Neural progenitor cell (in vitro differentiated cells): Measurements from ENCODE around the gene NAGA.

Source experiments
- EZH2 ChIP-seq: fragments of 200-600 bp; sonication (generic); IDR thresholded peaks from 2 replicates; pipeline ENCODE4 v1.6.1; 2017; ENCODE audit warnings: antibody characterized with exemption, mild to moderate bottlenecking, moderate library complexity
- EZH2phosphoT487 ChIP-seq: fragments of 200-600 bp; sonication (generic); IDR thresholded peaks from 2 replicates; pipeline ENCODE4 v1.6.1; 2017; ENCODE audit warnings: antibody characterized with exemption
- TF ChIP-seq, protein P1 (sequence below): fragments of 200-600 bp; sonication (generic); IDR thresholded peaks from 2 replicates; pipeline ENCODE4 v1.5.1; 2017; ENCODE audit warnings: antibody characterized with exemption, mild to moderate bottlenecking

DNA sequence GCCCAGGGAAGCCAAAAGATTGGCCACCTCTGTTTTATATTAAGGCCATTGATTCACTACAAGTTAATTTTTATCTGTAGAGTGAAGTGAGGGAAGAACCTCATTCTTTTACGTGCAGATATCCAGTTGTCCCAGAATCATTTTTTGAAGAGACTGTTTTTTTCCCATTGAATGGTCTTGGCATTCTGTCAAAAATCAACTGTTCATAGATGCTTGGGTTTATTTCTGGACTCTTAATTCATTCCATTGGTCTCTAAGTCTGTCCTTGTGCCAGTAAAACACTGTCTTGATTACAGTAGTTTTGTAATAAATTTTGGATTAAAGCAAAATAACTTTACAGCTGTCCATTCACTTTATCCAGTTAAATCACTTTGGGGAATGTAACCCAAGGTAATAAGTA lies 45.2 kb downstream of the NAGA start:
- TF ChIP-seq, protein P1, sequence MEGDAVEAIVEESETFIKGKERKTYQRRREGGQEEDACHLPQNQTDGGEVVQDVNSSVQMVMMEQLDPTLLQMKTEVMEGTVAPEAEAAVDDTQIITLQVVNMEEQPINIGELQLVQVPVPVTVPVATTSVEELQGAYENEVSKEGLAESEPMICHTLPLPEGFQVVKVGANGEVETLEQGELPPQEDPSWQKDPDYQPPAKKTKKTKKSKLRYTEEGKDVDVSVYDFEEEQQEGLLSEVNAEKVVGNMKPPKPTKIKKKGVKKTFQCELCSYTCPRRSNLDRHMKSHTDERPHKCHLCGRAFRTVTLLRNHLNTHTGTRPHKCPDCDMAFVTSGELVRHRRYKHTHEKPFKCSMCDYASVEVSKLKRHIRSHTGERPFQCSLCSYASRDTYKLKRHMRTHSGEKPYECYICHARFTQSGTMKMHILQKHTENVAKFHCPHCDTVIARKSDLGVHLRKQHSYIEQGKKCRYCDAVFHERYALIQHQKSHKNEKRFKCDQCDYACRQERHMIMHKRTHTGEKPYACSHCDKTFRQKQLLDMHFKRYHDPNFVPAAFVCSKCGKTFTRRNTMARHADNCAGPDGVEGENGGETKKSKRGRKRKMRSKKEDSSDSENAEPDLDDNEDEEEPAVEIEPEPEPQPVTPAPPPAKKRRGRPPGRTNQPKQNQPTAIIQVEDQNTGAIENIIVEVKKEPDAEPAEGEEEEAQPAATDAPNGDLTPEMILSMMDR = no peak
- TF ChIP-seq EZH2phosphoT487 = no peak
- no peak for TF ChIP-seq EZH2
